ENCODE results near the gene KBTBD3. TPM values are rescaled to one million over a fixed set of nuclear protein-coding genes. Genes with fewer than 3 reads are reported as not detected.
A peak's percentile ranks its signal among the peaks of the same experiment; 100 is the strongest.

KBTBD3 gene
- total RNA-seq, 4 donors from 2014 or later: 12.1 to 16.6 (median 13.8) TPM

DNA sequence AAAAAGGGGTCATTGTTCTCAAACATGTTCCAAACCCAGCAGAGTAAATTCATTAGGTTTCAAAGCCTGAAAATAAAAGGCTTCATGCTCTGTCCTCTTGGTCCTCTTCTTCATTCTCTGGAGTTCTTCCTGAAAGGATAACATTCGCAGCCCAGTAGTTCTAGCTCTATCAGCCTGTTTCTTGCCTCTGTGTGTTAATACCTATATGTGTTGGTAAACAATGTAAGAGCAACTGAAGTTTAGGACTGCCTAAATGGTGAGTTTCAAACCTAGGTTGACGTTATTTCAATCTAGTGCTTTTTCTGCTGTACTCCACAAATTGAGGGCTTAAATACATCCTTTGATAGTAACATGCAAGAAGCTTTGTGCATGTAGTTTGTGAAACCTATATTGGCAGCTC lies 9.7 kb upstream of the KBTBD3 start:
- intact Hi-C loops (cut with DNase I): no loop called here
- Histone ChIP-seq H3K4me1 (peaks cover 10 to 22% of the 10 kb centered on the region in 2 donors), H3K27me3 (no peaks in the 10 kb centered on the region)

DNA sequence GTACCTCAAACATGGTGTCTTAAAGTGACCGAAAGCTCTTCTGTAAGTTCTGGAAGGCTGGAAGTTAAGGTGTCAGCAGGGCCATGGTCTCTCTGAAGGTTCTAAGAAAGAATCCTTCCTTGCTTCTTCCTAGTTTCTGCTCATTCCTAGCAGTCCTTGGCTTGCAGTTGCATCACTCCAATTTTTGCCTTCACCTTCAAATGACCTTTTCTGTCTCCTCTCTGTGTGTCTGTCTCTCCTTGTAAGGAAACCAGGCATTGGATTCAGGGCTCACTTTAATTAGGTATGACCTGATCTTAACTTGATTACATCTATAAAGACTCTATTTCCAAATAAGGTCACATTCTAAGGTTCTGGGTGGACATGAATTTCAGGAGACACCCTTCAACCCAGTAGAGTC lies 9.0 kb upstream of the KBTBD3 start:
- WGBS, 2 donors: 95 to 100% methylated on average over 1 of the region's 1 CpG
- Histone ChIP-seq H3K36me3 (peaks cover 0 to 6% of the 10 kb centered on the region in 2 donors), H3K27me3 (no peaks in the 10 kb centered on the region), H3K4me3 (replicated peaks in 1 of 3) (no peak overlapping the region), H3K4me1 (peaks cover 13 to 22% of the 10 kb centered on the region in 2 donors), H3K9me3 (no peaks in the 10 kb centered on the region), H3K27ac (no peak overlapping the region)
- TF ChIP-seq, protein P1, sequence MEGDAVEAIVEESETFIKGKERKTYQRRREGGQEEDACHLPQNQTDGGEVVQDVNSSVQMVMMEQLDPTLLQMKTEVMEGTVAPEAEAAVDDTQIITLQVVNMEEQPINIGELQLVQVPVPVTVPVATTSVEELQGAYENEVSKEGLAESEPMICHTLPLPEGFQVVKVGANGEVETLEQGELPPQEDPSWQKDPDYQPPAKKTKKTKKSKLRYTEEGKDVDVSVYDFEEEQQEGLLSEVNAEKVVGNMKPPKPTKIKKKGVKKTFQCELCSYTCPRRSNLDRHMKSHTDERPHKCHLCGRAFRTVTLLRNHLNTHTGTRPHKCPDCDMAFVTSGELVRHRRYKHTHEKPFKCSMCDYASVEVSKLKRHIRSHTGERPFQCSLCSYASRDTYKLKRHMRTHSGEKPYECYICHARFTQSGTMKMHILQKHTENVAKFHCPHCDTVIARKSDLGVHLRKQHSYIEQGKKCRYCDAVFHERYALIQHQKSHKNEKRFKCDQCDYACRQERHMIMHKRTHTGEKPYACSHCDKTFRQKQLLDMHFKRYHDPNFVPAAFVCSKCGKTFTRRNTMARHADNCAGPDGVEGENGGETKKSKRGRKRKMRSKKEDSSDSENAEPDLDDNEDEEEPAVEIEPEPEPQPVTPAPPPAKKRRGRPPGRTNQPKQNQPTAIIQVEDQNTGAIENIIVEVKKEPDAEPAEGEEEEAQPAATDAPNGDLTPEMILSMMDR (IDR thresholded peaks at IDR 0.05): no peak
- TF ChIP-seq POLR2A (IDR thresholded peaks at IDR 0.05): no peak
- intact Hi-C loops (cut with DNase I): no loop called here
- DNase-seq: no peak

More for the DNA sequence above, 9.7 kb upstream of the KBTBD3 start:
- WGBS, 2 donors: 73 to 79% methylated on average over 2 of the region's 2 CpGs
- no peaks in the 10 kb centered on the region for H3K9me3 ChIP-seq
- no peak overlapping the region for H3K27ac ChIP-seq
- DNase-seq: no peak
- no peak overlapping the region for H3K4me3 ChIP-seq (replicated peaks in 1 of 3)
- TF ChIP-seq POLR2A (IDR thresholded peaks at IDR 0.05): no peak
- TF ChIP-seq, protein P1 (IDR thresholded peaks at IDR 0.05): no peak
- peaks cover 2 to 3% of the 10 kb centered on the region in 2 donors for H3K36me3 ChIP-seq

DNA sequence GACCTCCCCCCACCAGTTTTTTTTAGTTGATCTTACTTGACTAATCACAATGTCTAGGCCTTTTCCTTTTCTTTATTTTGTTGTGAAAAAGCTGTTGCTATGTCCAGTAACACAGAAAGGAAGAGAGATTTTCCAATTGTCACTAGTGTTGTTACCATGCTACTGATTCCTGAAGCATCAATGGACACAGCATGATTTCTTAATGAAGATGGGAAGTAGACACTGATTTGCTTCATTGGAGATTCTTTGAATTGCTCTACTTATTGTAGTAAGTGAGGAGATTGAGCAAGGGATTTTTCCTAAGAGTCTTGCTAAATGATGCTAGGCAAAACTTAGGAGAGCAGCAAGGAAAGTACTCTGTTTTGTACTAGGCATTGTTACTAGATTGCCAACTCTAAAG lies 4.9 kb upstream of the KBTBD3 start:
- no peaks in the 10 kb centered on the region for H3K9me3 ChIP-seq
- H3K27me3 ChIP-seq: no peaks in the 10 kb centered on the region
- peaks cover 8 to 20% of the 10 kb centered on the region in 2 donors for H3K4me1 ChIP-seq
- TF ChIP-seq, protein P1 (IDR thresholded peaks at IDR 0.05): no peak
- TF ChIP-seq POLR2A (IDR thresholded peaks at IDR 0.05): no peak
- no peak overlapping the region for H3K4me3 ChIP-seq (replicated peaks in 1 of 3)
- intact Hi-C loops (cut with DNase I): no loop called here
- peaks cover 0 to 13% of the 10 kb centered on the region in 2 donors for H3K36me3 ChIP-seq
- DNase-seq: no peak
- H3K27ac ChIP-seq: no peak overlapping the region

DNA sequence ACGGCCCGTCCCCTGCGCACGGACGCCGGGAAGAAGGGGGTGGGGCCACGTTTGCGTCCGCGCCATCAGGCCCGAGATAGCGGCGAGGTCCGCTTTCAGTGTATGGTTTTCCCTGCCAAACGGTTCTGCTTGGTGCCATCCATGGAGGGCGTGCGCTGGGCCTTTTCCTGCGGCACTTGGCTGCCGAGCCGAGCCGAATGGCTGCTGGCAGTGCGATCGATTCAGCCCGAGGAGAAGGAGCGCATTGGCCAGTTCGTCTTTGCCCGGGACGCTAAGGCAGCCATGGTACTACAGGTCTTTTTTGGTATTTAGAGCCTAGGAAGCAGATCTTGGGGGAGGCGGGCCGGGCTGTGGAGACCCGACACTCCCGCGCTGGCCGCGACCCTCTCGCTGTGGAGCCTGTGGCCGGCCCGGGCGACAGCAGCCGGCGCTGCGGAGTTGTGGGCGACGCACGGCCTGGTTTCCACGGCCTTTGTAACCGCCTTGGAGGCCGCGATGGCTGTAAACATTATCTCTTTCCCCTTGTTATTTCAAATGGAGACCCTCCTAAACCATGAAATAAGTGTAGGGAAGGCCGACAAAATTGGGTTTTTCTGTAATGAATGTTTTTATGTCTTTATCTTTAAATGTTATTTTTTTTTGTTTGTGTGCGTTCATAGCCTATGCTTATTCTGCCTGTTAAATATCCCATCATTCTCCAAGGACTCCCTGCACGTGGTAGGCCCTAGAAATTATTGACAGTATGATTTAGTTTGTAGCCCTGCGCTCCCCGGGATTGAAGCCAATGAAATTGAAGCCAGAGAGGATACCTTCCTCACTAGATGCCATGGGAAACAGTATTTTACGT lies 685 bp upstream of the KBTBD3 start, which contains the start of gene AASDHPPT:
AASDHPPT (plus strand) TSS at position 54 of the 847 bp plus-strand sequence; CDS start at position 103, 49 bp downstream.
- WGBS, 2 donors: 1% methylated on average over 27 of the region's 55 CpGs
- Histone ChIP-seq H3K36me3 (peaks cover 0 to 10% of the 10 kb centered on the region in 2 donors), H3K27me3 (no peaks in the 10 kb centered on the region), H3K4me3 (replicated peaks in 1 of 3) (peak within 1 kb of the TSS; percentile 75 to 94 (median 84)), H3K4me1 (peaks cover 8 to 11% of the 10 kb centered on the region in 2 donors), H3K9me3 (no peaks in the 10 kb centered on the region), H3K27ac (peak within 1 kb of the TSS; percentile 94 to 97 (median 96))
- TF ChIP-seq, protein P1 (IDR thresholded peaks at IDR 0.05): peak in 1 of 6 experiments; percentile 10
- TF ChIP-seq POLR2A (IDR thresholded peaks at IDR 0.05): peak in 1 of 2 donors; percentile 65
- intact Hi-C loops (cut with DNase I): loop anchor here (10.0 kb wide), 1 partner anchor 53 kb away; the partner anchor contains the start of gene MSANTD4
- DNase-seq: peak; percentile 6 to 7
